ENCODE data around the gene HSPB9. TPM values are rescaled to one million over a fixed set of nuclear protein-coding genes. Genes with fewer than 3 reads are reported as not detected.

The HSPB9 gene
- total and polyA plus RNA-seq, 2 of the 8 experiments (the other 6 are each of a cell fraction or from before 2014, with no cell fraction given) = 0.27 to 0.30 TPM

DNA sequence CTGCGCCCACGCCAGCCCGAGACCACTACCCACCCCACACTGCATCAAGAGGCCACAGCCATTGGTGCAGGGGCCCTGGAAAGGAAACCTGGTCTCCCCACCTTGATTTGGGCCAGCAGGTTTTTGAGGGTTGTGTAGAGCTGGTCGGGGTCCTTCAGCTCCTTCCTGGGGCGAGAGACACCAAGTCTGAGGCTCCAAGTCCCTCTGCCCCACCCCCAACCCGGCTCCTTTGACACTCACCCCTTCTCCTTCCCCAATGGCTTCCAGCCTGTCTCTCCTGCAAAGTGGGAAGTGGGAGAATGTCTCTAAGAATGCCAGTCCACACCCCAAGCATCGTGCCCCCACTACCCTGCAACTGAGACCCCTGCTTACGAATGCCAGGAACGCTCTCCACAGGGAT, 8.5 kb upstream of the HSPB9 start:
- Histone ChIP-seq H3K23me2 (ENCODE audit: low read depth, low read length) (no peaks in the 10 kb centered on the region), H4K8ac (ENCODE audit: extremely low read depth, insufficient read depth, low read length) (no peak overlapping the region), H2AFZ (ENCODE audit: low read length) (no peak overlapping the region), H3K36me3 (ENCODE audit: control insufficient read depth in 2 of 4, insufficient read depth in 4 of 4, low read length in 3 of 4) (peaks cover 3 to 20% (median 5%) of the 10 kb centered on the region in 4 experiments; a peak in 6 of 8 replicates), H3K27me3 (replicated peaks in 1 of 4; ENCODE audit: control insufficient read depth in 3 of 4, extremely low read depth in 1 of 4, insufficient read depth in 3 of 4, low read length in 3 of 4) (no peaks in the 10 kb centered on the region), H3K9ac (replicated peaks in 1 of 4; ENCODE audit: extremely low read depth in 1 of 4, low read depth in 3 of 4, low read length in 3 of 4) (no peak overlapping the region), H3K27ac (ENCODE audit: low read depth, low read length) (no peak overlapping the region), H2BK12ac (ENCODE audit: low read depth, low read length) (no peak overlapping the region), H2AK5ac (ENCODE audit: low read depth, low read length) (no peak overlapping the region), H3K4me3 (ENCODE audit: extremely low read depth in 1 of 4, insufficient read depth in 2 of 4, low read depth in 3 of 4, low read length in 4 of 4) (no peak overlapping the region), H3K79me1 (ENCODE audit: low read depth, low read length) (no peaks in the 10 kb centered on the region), H4K20me1 (replicated peaks in 1 of 2; ENCODE audit: control insufficient read depth in 1 of 2, insufficient read depth in 2 of 2, low read length in 2 of 2) (peaks cover 0 to 5% of the 10 kb centered on the region in 2 experiments), H3K18ac (ENCODE audit: extremely low read depth, low read length) (no peak overlapping the region), H2BK15ac (ENCODE audit: low read length) (no peak overlapping the region), H3K23ac (ENCODE audit: insufficient read length) (no peak overlapping the region), H4K91ac (replicated peaks; ENCODE audit: insufficient read length, low read length) (no peak overlapping the region), H4K5ac (ENCODE audit: insufficient read length, low read depth, low read length) (no peak overlapping the region), H2BK5ac (ENCODE audit: low read depth, low read length) (no peak overlapping the region), H3K4ac (replicated peaks; ENCODE audit: insufficient read length, low read depth, low read length) (no peak overlapping the region), H3K9me3 (ENCODE audit: insufficient read depth in 2 of 2, low read depth in 1 of 2, low read length in 1 of 2) (no peaks in the 10 kb centered on the region), H2BK20ac (ENCODE audit: low read length) (no peak overlapping the region), H3K14ac (ENCODE audit: insufficient read length) (no peak overlapping the region), H3K79me2 (ENCODE audit: control insufficient read depth in 1 of 2, insufficient read depth in 2 of 2, low read length in 2 of 2) (no peaks in the 10 kb centered on the region), H2BK120ac (replicated peaks; ENCODE audit: low read depth, low read length) (no peak overlapping the region), H3K56ac (replicated peaks; ENCODE audit: insufficient read length, low read depth, low read length) (no peak overlapping the region), H3K4me1 (replicated peaks in 1 of 4; ENCODE audit: control insufficient read depth in 3 of 4, insufficient read depth in 4 of 4, low read length in 3 of 4) (peaks cover 0 to 7% (median 2%) of the 10 kb centered on the region in 4 experiments; a peak in 3 of 7 replicates), H3K4me2 (ENCODE audit: insufficient read depth in 1 of 2, low read depth in 2 of 2, low read length in 2 of 2) (no peak overlapping the region)
- ChIA-PET CTCF (ENCODE audit: partially characterized antibody) (interaction anchor here (1.2 to 39.4 kb wide), 10 partner anchors 16 to 151 kb away, joined by 3 to 1084 read pairs (median 4); partner anchors contain the start of genes DNAJC7, KCNH4, NKIRAS2 and RAB5C), POLR2A (ENCODE audit: partially characterized antibody) (interaction anchor here (1.0 to 1.6 kb wide), 3 partner anchors 16 to 146 kb away, joined by 3 to 5 read pairs (median 4); partner anchors contain the start of gene NKIRAS2)
- 94% methylated on average over 9 of the region's 9 CpGs; no CpG with 5 or more reads in 1 of the 2 experiments for WGBS, 2 experiments (ENCODE audit: extremely low coverage in 1 of 2, insufficient coverage in 1 of 2, insufficient read length in 1 of 2, insufficient replicate concordance in 2 of 2, low coverage in 1 of 2, low lambda C conversion rate in 2 of 2, missing lambda C conversion rate in 1 of 2)
- TF ChIP-seq BCL11A (IDR thresholded peaks at IDR 0.05; ENCODE audit: low read depth in 2 of 2, low read length in 2 of 2) = no peak
- no peak for TF ChIP-seq FOSL1 (IDR thresholded peaks at IDR 0.05; ENCODE audit: insufficient read depth, low read depth, low read length)
- no peak for TF ChIP-seq POU5F1 (IDR thresholded peaks at IDR 0.05; ENCODE audit: low read depth, low read length)
- no peak for TF ChIP-seq GTF2F1 (IDR thresholded peaks at IDR 0.05; ENCODE audit: borderline replicate concordance, low read depth, low read length)
- TF ChIP-seq JUN (IDR thresholded peaks at IDR 0.05; ENCODE audit: low read depth, low read length) = no peak
- TF ChIP-seq POLR2A (IDR thresholded peaks at IDR 0.05; ENCODE audit: control extremely low read depth in 1 of 2, low read depth in 2 of 2, low read length in 2 of 2) = no peak
- TF ChIP-seq, protein P1, sequence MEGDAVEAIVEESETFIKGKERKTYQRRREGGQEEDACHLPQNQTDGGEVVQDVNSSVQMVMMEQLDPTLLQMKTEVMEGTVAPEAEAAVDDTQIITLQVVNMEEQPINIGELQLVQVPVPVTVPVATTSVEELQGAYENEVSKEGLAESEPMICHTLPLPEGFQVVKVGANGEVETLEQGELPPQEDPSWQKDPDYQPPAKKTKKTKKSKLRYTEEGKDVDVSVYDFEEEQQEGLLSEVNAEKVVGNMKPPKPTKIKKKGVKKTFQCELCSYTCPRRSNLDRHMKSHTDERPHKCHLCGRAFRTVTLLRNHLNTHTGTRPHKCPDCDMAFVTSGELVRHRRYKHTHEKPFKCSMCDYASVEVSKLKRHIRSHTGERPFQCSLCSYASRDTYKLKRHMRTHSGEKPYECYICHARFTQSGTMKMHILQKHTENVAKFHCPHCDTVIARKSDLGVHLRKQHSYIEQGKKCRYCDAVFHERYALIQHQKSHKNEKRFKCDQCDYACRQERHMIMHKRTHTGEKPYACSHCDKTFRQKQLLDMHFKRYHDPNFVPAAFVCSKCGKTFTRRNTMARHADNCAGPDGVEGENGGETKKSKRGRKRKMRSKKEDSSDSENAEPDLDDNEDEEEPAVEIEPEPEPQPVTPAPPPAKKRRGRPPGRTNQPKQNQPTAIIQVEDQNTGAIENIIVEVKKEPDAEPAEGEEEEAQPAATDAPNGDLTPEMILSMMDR (IDR thresholded peaks at IDR 0.05; ENCODE audit: control extremely low read depth in 1 of 3, insufficient read depth in 1 of 3, low read depth in 1 of 3, low read length in 3 of 3) = no peak
- no peak for TF ChIP-seq CHD2 (IDR thresholded peaks at IDR 0.05; ENCODE audit: low read length)
- TF ChIP-seq NRF1 (IDR thresholded peaks at IDR 0.05; ENCODE audit: low read depth, low read length) = no peak
- TF ChIP-seq CBX5 (IDR thresholded peaks at IDR 0.05; ENCODE audit: low read depth, low read length) = no peak
- TF ChIP-seq CBX8 (IDR thresholded peaks at IDR 0.05; ENCODE audit: borderline replicate concordance, low read depth, low read length) = no peak
- no peak for DNase-seq (ENCODE audit: low read depth in 1 of 2, low spot score in 2 of 2)
- no peak for FAIRE-seq

All from H1 (cell line).